ENCODE measurements around the gene ESRP2.

GRCh38 chr16:68281368-68282063, 45.6 kb upstream of the ESRP2 start:
- TF ChIP-seq POLR2A (IDR thresholded peaks at IDR 0.05; ENCODE audit: low read depth, low read length) (no peak; the same call in 1 of the 2 replicates), TAF1 (IDR thresholded peaks at IDR 0.05; ENCODE audit: borderline replicate concordance, low read depth, low read length) (no peak), POLR2AphosphoS5 (IDR thresholded peaks at IDR 0.05; ENCODE audit: low read depth, low read length) (no peak)

Data from GM12892 (cell line).